ENCODE results near the gene DNAH14.

GRCh38 chr1:225415307-225415706 is 485.8 kb downstream of the DNAH14 start:
- TF ChIP-seq CTCF (IDR thresholded peaks at IDR 0.05; ENCODE audit: poor library complexity), result no peak
- TF ChIP-seq EZH2phosphoT487 (IDR thresholded peaks at IDR 0.05; ENCODE audit: low read depth, severe bottlenecking, unreplicated experiment), result no peak
- TF ChIP-seq EZH2 (IDR thresholded peaks at IDR 0.05; ENCODE audit: borderline replicate concordance), result no peak
